HG03066 (cell line): ENCODE data around the gene C2orf68.
"Not testable (repeated sequence)": the region's sequence is repeated elsewhere in the genome, so short reads cannot be mapped to it uniquely, and the experiment has no call there.

Source experiments
- ATAC-seq: cut with Tn5 transposase; IDR thresholded peaks from one replicate; pipeline ENCODE4 v1.9.1; 2021; ENCODE audit warnings: low read depth; ENCODE audit not compliant: unreplicated experiment

C2orf68 gene

GRCh38 chr2:85635011-85635410 is 23.1 kb upstream of the C2orf68 start:
- ATAC-seq, result no peak

- no peak for ATAC-seq
Measured at GRCh38 chr2:85631316-85631715, 19.4 kb upstream of the C2orf68 start.

- no peak for ATAC-seq
Measured at GRCh38 chr2:85628658-85629057, 16.8 kb upstream of the C2orf68 start.

- no peak for ATAC-seq
Measured at GRCh38 chr2:85623991-85624390, 12.1 kb upstream of the C2orf68 start.

GRCh38 chr2:85621338-85621737 is 9.5 kb upstream of the C2orf68 start:
- no peak for ATAC-seq

- no peak for ATAC-seq
Measured at GRCh38 chr2:85619617-85620016, 7.8 kb upstream of the C2orf68 start.

GRCh38 chr2:85617723-85618122 is 5.9 kb upstream of the C2orf68 start:
- ATAC-seq, result not testable (repeated sequence)

GRCh38 chr2:85615413-85615728 is 3.5 kb upstream of the C2orf68 start:
- no peak for ATAC-seq

- ATAC-seq, result not testable (repeated sequence)
Measured at GRCh38 chr2:85614757-85615156, 2.9 kb upstream of the C2orf68 start.

GRCh38 chr2:85613717-85614515 is 2.0 kb upstream of the C2orf68 start:
- no peak for ATAC-seq

- peak; percentile 5 for ATAC-seq
Measured at GRCh38 chr2:85611217-85611704, 605 bp downstream of the C2orf68 start.

GRCh38 chr2:85607268-85608215 is 4.3 kb downstream of the C2orf68 start:
- no peak for ATAC-seq

- ATAC-seq, result no peak
Measured at GRCh38 chr2:85606116-85606455, 5.8 kb downstream of the C2orf68 start.

GRCh38 chr2:85605406-85606115 is 6.3 kb downstream of the C2orf68 start:
- no peak for ATAC-seq

GRCh38 chr2:85604568-85605339 is 7.1 kb downstream of the C2orf68 start:
- ATAC-seq, result no peak

- not testable (repeated sequence) for ATAC-seq
Measured at GRCh38 chr2:85604133-85604444, 7.8 kb downstream of the C2orf68 start.

- peak; percentile 94 for ATAC-seq
Measured at GRCh38 chr2:85602476-85603234, 9.2 kb downstream of the C2orf68 start, which contains the start of gene TMEM150A. TMEM150A (minus strand) TSS chr2:85602698; CDS start chr2:85601948, 750 bp downstream.

- peak; percentile 39 for ATAC-seq
Measured at GRCh38 chr2:85601771-85602475, 9.9 kb downstream of the C2orf68 start.
